GM23338 (cell line): ENCODE data around the gene SEMA4C. TPM values are rescaled to one million over a fixed set of nuclear protein-coding genes. Genes with fewer than 3 reads are reported as not detected.

Experiments
- EZH2phosphoT487 ChIP-seq: fragments of 200-600 bp; sonication (generic); IDR thresholded peaks from one replicate; pipeline ENCODE4 v1.8.1; 2018; ENCODE audit warnings: antibody characterized with exemption; ENCODE audit not compliant: unreplicated experiment
- JUNB ChIP-seq: IDR thresholded peaks from one replicate; pipeline ENCODE4 v1.6.1; 2016; ENCODE audit warnings: antibody characterized with exemption; ENCODE audit not compliant: unreplicated experiment
- ZNF114 ChIP-seq: fragments of 250-450 bp; sonication (Bioruptor Pico); IDR thresholded peaks from 2 replicates; pipeline ENCODE4 v1.5.0; 2020; ENCODE audit warnings: mild to moderate bottlenecking, moderate library complexity
- ZNF331 ChIP-seq: fragments of 250-450 bp; sonication (Bioruptor Pico); IDR thresholded peaks from 2 replicates; pipeline ENCODE4 v1.5.0; 2020; ENCODE audit warnings: low read depth, mild to moderate bottlenecking, moderate library complexity
- polyA plus RNA-seq: library from polyadenylated mRNA; unstranded; fragments of >200 nt; fragmentation: Nextera tagmentation; extraction: Ambion mirVana; gene quantifications from 2 replicates; pipeline ENCODE4 v1.2.1, GENCODE V29; 2016
- total RNA-seq: library from RNA; depleted of rRNA; stranded (reverse); fragments of >200 nt; shearing (Covaris generic); gene quantifications from 2 replicates; pipeline ENCODE4 v1.2.3, GENCODE V29; 2014
- TF ChIP-seq, protein P1 (sequence below): fragments of 250-450 bp; sonication (Bioruptor Pico); IDR thresholded peaks from 2 replicates; pipeline ENCODE4 v1.5.0; 2020; ENCODE audit warnings: mild to moderate bottlenecking, moderate library complexity
- TF ChIP-seq, protein P2 (sequence below): IDR thresholded peaks from one replicate; pipeline ENCODE4 v1.6.1; 2018; ENCODE audit warnings: antibody characterized with exemption; ENCODE audit not compliant: unreplicated experiment

Gene SEMA4C
- total and polyA plus RNA-seq, 2 experiments from 2014 or later, result 16.8 to 80.7 TPM

DNA sequence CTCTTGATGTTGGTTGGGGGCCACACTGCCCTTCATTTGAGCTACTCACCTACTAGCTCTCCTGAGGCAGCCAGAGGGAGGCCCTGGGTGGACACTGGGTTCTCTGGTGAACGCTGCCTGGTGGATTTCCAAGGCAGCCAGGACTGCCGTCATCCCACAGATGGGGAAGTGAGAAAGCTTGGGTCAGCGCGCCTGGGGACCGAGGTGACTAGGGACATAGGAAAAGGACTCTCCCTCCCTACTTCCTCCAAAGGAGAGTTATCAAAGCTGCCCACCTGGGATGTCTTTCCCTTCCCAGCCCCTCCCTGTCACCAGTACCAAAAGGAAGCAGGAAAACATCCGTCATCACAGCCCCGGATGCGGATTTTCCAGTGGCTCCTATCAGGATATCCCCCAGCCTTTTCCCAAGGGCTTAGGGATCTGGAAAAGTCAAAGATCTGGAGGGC lies 3.8 kb upstream of the SEMA4C start (continued):
- TF ChIP-seq, protein P1, sequence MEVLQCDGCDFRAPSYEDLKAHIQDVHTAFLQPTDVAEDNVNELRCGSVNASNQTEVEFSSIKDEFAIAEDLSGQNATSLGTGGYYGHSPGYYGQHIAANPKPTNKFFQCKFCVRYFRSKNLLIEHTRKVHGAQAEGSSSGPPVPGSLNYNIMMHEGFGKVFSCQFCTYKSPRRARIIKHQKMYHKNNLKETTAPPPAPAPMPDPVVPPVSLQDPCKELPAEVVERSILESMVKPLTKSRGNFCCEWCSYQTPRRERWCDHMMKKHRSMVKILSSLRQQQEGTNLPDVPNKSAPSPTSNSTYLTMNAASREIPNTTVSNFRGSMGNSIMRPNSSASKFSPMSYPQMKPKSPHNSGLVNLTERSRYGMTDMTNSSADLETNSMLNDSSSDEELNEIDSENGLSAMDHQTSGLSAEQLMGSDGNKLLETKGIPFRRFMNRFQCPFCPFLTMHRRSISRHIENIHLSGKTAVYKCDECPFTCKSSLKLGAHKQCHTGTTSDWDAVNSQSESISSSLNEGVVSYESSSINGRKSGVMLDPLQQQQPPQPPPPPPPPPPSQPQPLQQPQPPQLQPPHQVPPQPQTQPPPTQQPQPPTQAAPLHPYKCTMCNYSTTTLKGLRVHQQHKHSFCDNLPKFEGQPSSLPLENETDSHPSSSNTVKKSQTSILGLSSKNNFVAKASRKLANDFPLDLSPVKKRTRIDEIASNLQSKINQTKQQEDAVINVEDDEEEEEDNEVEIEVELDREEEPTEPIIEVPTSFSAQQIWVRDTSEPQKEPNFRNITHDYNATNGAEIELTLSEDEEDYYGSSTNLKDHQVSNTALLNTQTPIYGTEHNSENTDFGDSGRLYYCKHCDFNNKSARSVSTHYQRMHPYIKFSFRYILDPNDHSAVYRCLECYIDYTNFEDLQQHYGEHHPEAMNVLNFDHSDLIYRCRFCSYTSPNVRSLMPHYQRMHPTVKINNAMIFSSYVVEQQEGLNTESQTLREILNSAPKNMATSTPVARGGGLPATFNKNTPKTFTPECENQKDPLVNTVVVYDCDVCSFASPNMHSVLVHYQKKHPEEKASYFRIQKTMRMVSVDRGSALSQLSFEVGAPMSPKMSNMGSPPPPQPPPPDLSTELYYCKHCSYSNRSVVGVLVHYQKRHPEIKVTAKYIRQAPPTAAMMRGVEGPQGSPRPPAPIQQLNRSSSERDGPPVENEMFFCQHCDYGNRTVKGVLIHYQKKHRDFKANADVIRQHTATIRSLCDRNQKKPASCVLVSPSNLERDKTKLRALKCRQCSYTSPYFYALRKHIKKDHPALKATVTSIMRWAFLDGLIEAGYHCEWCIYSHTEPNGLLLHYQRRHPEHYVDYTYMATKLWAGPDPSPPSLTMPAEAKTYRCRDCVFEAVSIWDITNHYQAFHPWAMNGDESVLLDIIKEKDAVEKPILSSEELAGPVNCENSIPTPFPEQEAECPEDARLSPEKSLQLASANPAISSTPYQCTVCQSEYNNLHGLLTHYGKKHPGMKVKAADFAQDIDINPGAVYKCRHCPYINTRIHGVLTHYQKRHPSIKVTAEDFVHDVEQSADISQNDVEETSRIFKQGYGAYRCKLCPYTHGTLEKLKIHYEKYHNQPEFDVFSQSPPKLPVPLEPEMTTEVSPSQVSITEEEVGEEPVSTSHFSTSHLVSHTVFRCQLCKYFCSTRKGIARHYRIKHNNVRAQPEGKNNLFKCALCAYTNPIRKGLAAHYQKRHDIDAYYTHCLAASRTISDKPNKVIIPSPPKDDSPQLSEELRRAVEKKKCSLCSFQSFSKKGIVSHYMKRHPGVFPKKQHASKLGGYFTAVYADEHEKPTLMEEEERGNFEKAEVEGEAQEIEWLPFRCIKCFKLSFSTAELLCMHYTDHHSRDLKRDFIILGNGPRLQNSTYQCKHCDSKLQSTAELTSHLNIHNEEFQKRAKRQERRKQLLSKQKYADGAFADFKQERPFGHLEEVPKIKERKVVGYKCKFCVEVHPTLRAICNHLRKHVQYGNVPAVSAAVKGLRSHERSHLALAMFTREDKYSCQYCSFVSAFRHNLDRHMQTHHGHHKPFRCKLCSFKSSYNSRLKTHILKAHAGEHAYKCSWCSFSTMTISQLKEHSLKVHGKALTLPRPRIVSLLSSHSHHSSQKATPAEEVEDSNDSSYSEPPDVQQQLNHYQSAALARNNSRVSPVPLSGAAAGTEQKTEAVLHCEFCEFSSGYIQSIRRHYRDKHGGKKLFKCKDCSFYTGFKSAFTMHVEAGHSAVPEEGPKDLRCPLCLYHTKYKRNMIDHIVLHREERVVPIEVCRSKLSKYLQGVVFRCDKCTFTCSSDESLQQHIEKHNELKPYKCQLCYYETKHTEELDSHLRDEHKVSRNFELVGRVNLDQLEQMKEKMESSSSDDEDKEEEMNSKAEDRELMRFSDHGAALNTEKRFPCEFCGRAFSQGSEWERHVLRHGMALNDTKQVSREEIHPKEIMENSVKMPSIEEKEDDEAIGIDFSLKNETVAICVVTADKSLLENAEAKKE, result no peak
- TF ChIP-seq ZNF114 (CRISPR knock-in tag) (no peak), JUNB (no peak), ZNF331 (CRISPR knock-in tag) (no peak), EZH2phosphoT487 (no peak)
- TF ChIP-seq, protein P2, sequence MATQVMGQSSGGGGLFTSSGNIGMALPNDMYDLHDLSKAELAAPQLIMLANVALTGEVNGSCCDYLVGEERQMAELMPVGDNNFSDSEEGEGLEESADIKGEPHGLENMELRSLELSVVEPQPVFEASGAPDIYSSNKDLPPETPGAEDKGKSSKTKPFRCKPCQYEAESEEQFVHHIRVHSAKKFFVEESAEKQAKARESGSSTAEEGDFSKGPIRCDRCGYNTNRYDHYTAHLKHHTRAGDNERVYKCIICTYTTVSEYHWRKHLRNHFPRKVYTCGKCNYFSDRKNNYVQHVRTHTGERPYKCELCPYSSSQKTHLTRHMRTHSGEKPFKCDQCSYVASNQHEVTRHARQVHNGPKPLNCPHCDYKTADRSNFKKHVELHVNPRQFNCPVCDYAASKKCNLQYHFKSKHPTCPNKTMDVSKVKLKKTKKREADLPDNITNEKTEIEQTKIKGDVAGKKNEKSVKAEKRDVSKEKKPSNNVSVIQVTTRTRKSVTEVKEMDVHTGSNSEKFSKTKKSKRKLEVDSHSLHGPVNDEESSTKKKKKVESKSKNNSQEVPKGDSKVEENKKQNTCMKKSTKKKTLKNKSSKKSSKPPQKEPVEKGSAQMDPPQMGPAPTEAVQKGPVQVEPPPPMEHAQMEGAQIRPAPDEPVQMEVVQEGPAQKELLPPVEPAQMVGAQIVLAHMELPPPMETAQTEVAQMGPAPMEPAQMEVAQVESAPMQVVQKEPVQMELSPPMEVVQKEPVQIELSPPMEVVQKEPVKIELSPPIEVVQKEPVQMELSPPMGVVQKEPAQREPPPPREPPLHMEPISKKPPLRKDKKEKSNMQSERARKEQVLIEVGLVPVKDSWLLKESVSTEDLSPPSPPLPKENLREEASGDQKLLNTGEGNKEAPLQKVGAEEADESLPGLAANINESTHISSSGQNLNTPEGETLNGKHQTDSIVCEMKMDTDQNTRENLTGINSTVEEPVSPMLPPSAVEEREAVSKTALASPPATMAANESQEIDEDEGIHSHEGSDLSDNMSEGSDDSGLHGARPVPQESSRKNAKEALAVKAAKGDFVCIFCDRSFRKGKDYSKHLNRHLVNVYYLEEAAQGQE, result no peak
